H1 (cell line): ENCODE measurements around the gene GSE1. TPM values are rescaled to one million over a fixed set of nuclear protein-coding genes. Genes with fewer than 3 reads are reported as not detected.
A peak's percentile ranks its signal among the peaks of the same experiment; 100 is the strongest.

ENCODE experiments used
- CTCF ChIA-PET: fragments of 300-600 bp; sonication (Branson Sonifier 250); formaldehyde crosslinking; loops from one replicate; lab custom pipeline; 2021; ENCODE audit not compliant: partially characterized antibody; lab: Charles Lee
- POLR2A ChIA-PET: fragments of 300-600 bp; sonication (Branson Sonifier 250); formaldehyde crosslinking; loops from one replicate; lab custom pipeline; 2021; ENCODE audit warnings: inconsistent platforms; ENCODE audit not compliant: partially characterized antibody; lab: Charles Lee
- DNase-seq, 2 experiments: peaks; one replicate each; pipeline versions ENCODE4 v3.0.0 to v3.0.0-alpha.2; 2010 to 2022; ENCODE audit warnings: low spot score in 2 of 2, low read depth in 1 of 2, mixed read lengths in 1 of 2
- FAIRE-seq: peaks from 2 replicates; lab custom pipeline; 2011; peaks lifted over from hg19 to GRCh38; lab: Jason Lieb, UNC
- H2AFZ ChIP-seq: 2 replicates; pipeline ENCODE4 v1.8.1; 2012; ENCODE audit warnings: low read length, inconsistent platforms
- H2AK5ac ChIP-seq: 2 replicates; pipeline ENCODE4 v1.6.1; 2013; ENCODE audit warnings: low read depth, low read length
- H2BK120ac ChIP-seq: replicated peaks from 2 replicates; pipeline ENCODE3; 2013; ENCODE audit warnings: low read depth, low read length, inconsistent platforms
- H2BK12ac ChIP-seq: 2 replicates; pipeline ENCODE4 v1.6.1; 2013; ENCODE audit warnings: low read depth, low read length
- H2BK15ac ChIP-seq: 2 replicates; pipeline ENCODE4 v1.6.1; 2013; ENCODE audit warnings: low read length
- H2BK20ac ChIP-seq: 2 replicates; pipeline ENCODE4 v1.6.1; 2013; ENCODE audit warnings: low read length
- H2BK5ac ChIP-seq: 2 replicates; pipeline ENCODE4 v1.6.1; 2013; ENCODE audit warnings: low read depth, low read length
- H3K14ac ChIP-seq: 2 replicates; pipeline ENCODE4 v1.6.1; 2013; ENCODE audit warnings: inconsistent platforms; ENCODE audit not compliant: insufficient read length
- H3K18ac ChIP-seq: 2 replicates; pipeline ENCODE4 v1.6.1; 2013; ENCODE audit warnings: low read length; ENCODE audit errors: extremely low read depth
- H3K23ac ChIP-seq: 2 replicates; pipeline ENCODE4 v1.6.1; 2013; ENCODE audit warnings: inconsistent platforms; ENCODE audit not compliant: insufficient read length
- H3K23me2 ChIP-seq: 2 replicates; pipeline ENCODE4 v1.6.1; 2013; ENCODE audit warnings: low read depth, low read length
- H3K27ac ChIP-seq: 2 replicates; pipeline ENCODE4 v1.6.1; 2011; ENCODE audit warnings: low read depth, low read length, inconsistent platforms
- H3K27me3 ChIP-seq, 4 experiments: replicated peaks in 1 of 4; 1 replicate in 1 of 4; 2 replicates in 3 of 4; pipeline versions ENCODE4 v1.6.1 to v1.8.1; 2011 to 2013; ENCODE audit warnings: low read length in 3 of 4, mild to moderate bottlenecking in 3 of 4, inconsistent platforms in 2 of 4, mixed read lengths in 2 of 4, moderate library complexity in 1 of 4; ENCODE audit not compliant: control insufficient read depth in 3 of 4, insufficient read depth in 3 of 4; ENCODE audit errors: extremely low read depth in 1 of 4
- H3K36me3 ChIP-seq, 4 experiments: 2 replicates each; pipeline versions ENCODE4 v1.6.1 to v1.8.1; 2011 to 2013; ENCODE audit warnings: mild to moderate bottlenecking in 4 of 4, low read length in 3 of 4, moderate library complexity in 2 of 4, control low read depth in 1 of 4, inconsistent platforms in 1 of 4; ENCODE audit not compliant: insufficient read depth in 4 of 4, control insufficient read depth in 2 of 4
- H3K4ac ChIP-seq: replicated peaks from 2 replicates; pipeline ENCODE3; 2013; ENCODE audit warnings: low read length, low read depth, mixed read lengths, inconsistent platforms; ENCODE audit not compliant: insufficient read length
- H3K4me1 ChIP-seq, 4 experiments: replicated peaks in 1 of 4; 1 replicate in 1 of 4; 2 replicates in 3 of 4; pipeline versions ENCODE4 v1.6.1 to v1.8.1; 2011 to 2013; ENCODE audit warnings: low read length in 3 of 4, inconsistent platforms in 2 of 4, mixed read lengths in 1 of 4; ENCODE audit not compliant: insufficient read depth in 4 of 4, control insufficient read depth in 3 of 4
- H3K4me2 ChIP-seq, 2 experiments: 2 replicates each; pipeline versions ENCODE4 v1.6.1 to v1.8.1; 2011 to 2013; ENCODE audit warnings: low read depth in 2 of 2, low read length in 2 of 2, control low read depth in 1 of 2, inconsistent platforms in 1 of 2, mild to moderate bottlenecking in 1 of 2; ENCODE audit not compliant: insufficient read depth in 1 of 2
- H3K4me3 ChIP-seq, 4 experiments: fragments of 200-600, 300-600 bp in 1 of 4; sonication (generic), shearing (Covaris generic), sonication (Bioruptor Twin) in 1 of 4; 2 replicates each; pipeline versions ENCODE4 v1.5.1 to v1.8.1; 2011 to 2016; ENCODE audit warnings: low read length in 4 of 4, low read depth in 3 of 4, control low read depth in 2 of 4, inconsistent platforms in 2 of 4, mild to moderate bottlenecking in 2 of 4, mixed read lengths in 1 of 4, moderate library complexity in 1 of 4; ENCODE audit not compliant: insufficient read depth in 2 of 4; ENCODE audit errors: extremely low read depth in 1 of 4
- H3K56ac ChIP-seq: replicated peaks from 2 replicates; pipeline ENCODE3; 2013; ENCODE audit warnings: low read depth, mild to moderate bottlenecking, mixed read lengths, low read length, inconsistent platforms; ENCODE audit not compliant: insufficient read length
- H3K79me1 ChIP-seq: 2 replicates; pipeline ENCODE4 v1.6.1; 2013; ENCODE audit warnings: low read depth, low read length, control low read depth
- H3K79me2 ChIP-seq, 2 experiments: 2 replicates each; pipeline versions ENCODE4 v1.6.1 to v1.8.1; 2012 to 2013; ENCODE audit warnings: low read length in 2 of 2, mild to moderate bottlenecking in 2 of 2, inconsistent platforms in 1 of 2; ENCODE audit not compliant: insufficient read depth in 2 of 2, control insufficient read depth in 1 of 2
- H3K9ac ChIP-seq, 4 experiments: replicated peaks in 1 of 4; 1 replicate in 1 of 4; 2 replicates in 3 of 4; pipeline versions ENCODE4 v1.6.1 to v1.8.1; 2011 to 2013; ENCODE audit warnings: low read depth in 3 of 4, low read length in 3 of 4, control low read depth in 2 of 4, mild to moderate bottlenecking in 2 of 4, moderate library complexity in 2 of 4, inconsistent platforms in 1 of 4; ENCODE audit errors: extremely low read depth in 1 of 4
- H3K9me3 ChIP-seq, 2 experiments: 2 replicates each; pipeline versions ENCODE4 v1.6.1 to v1.8.1; 2012 to 2013; ENCODE audit warnings: mild to moderate bottlenecking in 2 of 2, moderate library complexity in 2 of 2, control low read depth in 1 of 2, inconsistent platforms in 1 of 2, low read depth in 1 of 2, low read length in 1 of 2, mixed read lengths in 1 of 2; ENCODE audit not compliant: insufficient read depth in 2 of 2
- H4K20me1 ChIP-seq, 2 experiments: replicated peaks in 1 of 2; 2 replicates each; pipeline versions ENCODE3 to v1.8.1; 2011 to 2013; ENCODE audit warnings: inconsistent platforms in 2 of 2, low read length in 2 of 2, mild to moderate bottlenecking in 1 of 2; ENCODE audit not compliant: insufficient read depth in 2 of 2, control insufficient read depth in 1 of 2
- H4K5ac ChIP-seq: 2 replicates; pipeline ENCODE4 v1.6.1; 2013; ENCODE audit warnings: low read length, low read depth, mixed read lengths, inconsistent platforms; ENCODE audit not compliant: insufficient read length
- H4K8ac ChIP-seq: 2 replicates; pipeline ENCODE4 v1.8.0; 2013; ENCODE audit warnings: mild to moderate bottlenecking, moderate library complexity, low read length, inconsistent platforms; ENCODE audit not compliant: insufficient read depth; ENCODE audit errors: extremely low read depth
- H4K91ac ChIP-seq: replicated peaks from 2 replicates; pipeline ENCODE3; 2013; ENCODE audit warnings: low read length, mixed read lengths, inconsistent platforms; ENCODE audit not compliant: insufficient read length
- EGR1 ChIP-seq: IDR thresholded peaks from 2 replicates; pipeline ENCODE4 v1.6.1; 2011; ENCODE audit warnings: low read depth, low read length, borderline replicate concordance
- EZH2 ChIP-seq: fragments of 200-600 bp; sonication (generic); IDR thresholded peaks from 2 replicates; pipeline ENCODE4 v1.7.1; 2012; ENCODE audit warnings: low read depth, mild to moderate bottlenecking, moderate library complexity, low read length, inconsistent platforms; ENCODE audit not compliant: severe bottlenecking
- WGBS, 2 experiments: shearing (Covaris generic) in 1 of 2; methylation state at CpG; one replicate each; pipeline versions ENCODE4 v1.1.6 to v1.1.7; 2013 to 2015; ENCODE audit warnings: low lambda C conversion rate in 2 of 2, mixed read lengths in 2 of 2, inconsistent platforms in 1 of 2, low coverage in 1 of 2, missing lambda C conversion rate in 1 of 2; ENCODE audit not compliant: insufficient replicate concordance in 2 of 2, insufficient coverage in 1 of 2, insufficient read length in 1 of 2; ENCODE audit errors: extremely low coverage in 1 of 2, missing lambda C conversion rate in 1 of 2; 5-methylcytosine and 5-hydroxymethylcytosine counted together
- polyA plus RNA-seq, 7 experiments: library from polyadenylated mRNA; depleted of rRNA in 3 of 7; stranded (reverse) in 5 of 7; unstranded in 2 of 7; fragments of >200 nt in 5 of 7; fragments of 200-250 nt in 2 of 7; gene quantifications; 1 replicate in 5 of 7; 2 replicates in 1 of 7; 4 replicates in 1 of 7; pipeline versions ENCODE4 v1.2.1 to v1.2.3, GENCODE V29; 2011 to 2013; ENCODE audit warnings: missing spikeins in 2 of 7, mixed read lengths in 2 of 7
- total RNA-seq: library from RNA; stranded (reverse); fragmentation: NEBNext Ultra II Directional; extraction: Animal tissue kit (Norgen Biotek cat#: 25700); gene quantifications from 2 replicates; pipeline ENCODE4 v1.2.1, GENCODE V29; 2021

The GSE1 gene
- total and polyA plus RNA-seq, 2 of the 8 experiments (the other 6 are each of a cell fraction or from before 2014, with no cell fraction given): 26.0 to 65.6 TPM

DNA sequence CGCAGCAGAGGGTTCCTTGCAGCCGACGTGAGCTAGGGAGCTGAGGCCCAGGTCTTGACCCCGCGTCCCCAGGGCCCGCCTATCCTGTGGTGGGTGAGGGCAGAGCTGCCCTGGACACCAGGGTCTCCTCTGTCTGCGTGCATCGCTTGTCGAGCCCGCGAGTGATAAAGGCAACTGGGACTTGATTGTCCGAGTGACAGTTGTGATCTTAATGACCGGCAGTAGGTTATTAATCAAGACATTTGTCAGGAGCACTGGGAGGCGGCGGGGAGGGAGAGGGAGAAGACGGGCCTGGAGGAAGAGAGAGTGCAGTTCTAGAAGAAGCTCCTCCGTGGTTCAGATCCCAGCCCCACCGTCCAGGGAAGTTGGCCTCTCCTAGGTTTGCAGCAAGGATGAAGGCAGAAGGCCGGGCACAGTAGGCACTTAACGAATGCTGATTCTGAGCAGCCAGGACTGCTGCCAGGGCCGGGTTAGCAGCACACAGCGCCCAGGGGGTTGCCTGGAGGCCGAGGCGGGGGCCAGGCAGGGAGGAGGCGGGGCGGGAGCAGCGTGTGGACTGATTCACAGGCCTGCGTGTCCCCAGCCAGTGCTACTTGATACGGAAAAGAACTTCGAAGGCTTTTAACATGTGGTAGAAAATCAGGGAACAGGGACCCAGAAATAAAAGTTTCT, 11.3 kb upstream of the GSE1 start:
- no peak overlapping the region for H2BK120ac ChIP-seq
- no peak overlapping the region for H3K56ac ChIP-seq
- H3K27me3 ChIP-seq: no peaks in the 10 kb centered on the region
- H3K14ac ChIP-seq: no peak overlapping the region
- H2BK5ac ChIP-seq: peak overlapping the region; percentile 83
- H2BK15ac ChIP-seq: no peak overlapping the region
- H4K91ac ChIP-seq: peak overlapping the region; percentile 4
- no peak overlapping the region for H3K27ac ChIP-seq
- no peak overlapping the region for H2AFZ ChIP-seq
- no peak overlapping the region for H3K4me3 ChIP-seq
- no peak overlapping the region for H3K23ac ChIP-seq
- peak overlapping the region; percentile 21; the same call in 1 of the 2 replicates for H2BK20ac ChIP-seq
- peaks cover 0 to 29% of the 10 kb centered on the region in 2 experiments; a peak in 2 of 4 replicates for H3K79me2 ChIP-seq
- H3K4me1 ChIP-seq: peaks cover 10 to 58% (median 46%) of the 10 kb centered on the region in 4 experiments
- H3K4me2 ChIP-seq: peak overlapping the region; percentile 23 to 47; a peak in 3 of 4 replicates
- H4K5ac ChIP-seq: no peak overlapping the region
- H3K4ac ChIP-seq: peak overlapping the region; percentile 36
- no peaks in the 10 kb centered on the region for H4K20me1 ChIP-seq
- no peaks in the 10 kb centered on the region; a peak in 1 of 8 replicates for H3K36me3 ChIP-seq
- FAIRE-seq (no peak), DNase-seq (peak in 1 of 2 experiments; percentile 66)
- ChIA-PET POLR2A (interaction anchor here (0.7 to 6.0 kb wide), 11 partner anchors 8 to 109 kb away, joined by 3 to 28 read pairs (median 5); partner anchors contain the start of gene GSE1), CTCF (interaction anchor here (0.6 to 5.5 kb wide), 23 partner anchors 8 to 186 kb away, joined by 3 to 26 read pairs (median 4); no protein-coding TSS in a partner anchor)
- peaks cover 1% of the 10 kb centered on the region; the same call in 1 of the 2 replicates for H3K23me2 ChIP-seq
- peak overlapping the region; percentile 87 for H3K18ac ChIP-seq
- WGBS, 2 experiments: 60% methylated on average over 23 of the region's 30 CpGs; no CpG with 5 or more reads in 1 of the 2 experiments
- H2AK5ac ChIP-seq: peak overlapping the region; percentile 86; the same call in 1 of the 2 replicates
- no peaks in the 10 kb centered on the region for H3K9me3 ChIP-seq
- TF ChIP-seq EZH2 (no peak), EGR1 (peak; percentile 44; the same call in 1 of the 2 replicates)
- H2BK12ac ChIP-seq: peak overlapping the region; percentile 87
- peaks cover 4% of the 10 kb centered on the region for H3K79me1 ChIP-seq
- no peak overlapping the region for H3K9ac ChIP-seq
- H4K8ac ChIP-seq: no peak overlapping the region; the same call in 1 of the 2 replicates
